ENCODE results near the gene SERPINB10.
"Not testable (repeated sequence)": the region's sequence is repeated elsewhere in the genome, so short reads cannot be mapped to it uniquely, and the experiment has no call there.

SERPINB10 gene

GRCh38 chr18:63936932-63937393, 29.2 kb downstream of the SERPINB10 start:
- no peak for ATAC-seq
- no peak for TF ChIP-seq ZFP30 (CRISPR knock-in tag; IDR thresholded peaks at IDR 0.05)
- TF ChIP-seq TOX (CRISPR knock-in tag; IDR thresholded peaks at IDR 0.05; ENCODE audit: borderline replicate concordance) = no peak
- TF ChIP-seq ZNF70 (CRISPR knock-in tag; IDR thresholded peaks at IDR 0.05) = no peak
- no peak for TF ChIP-seq OSR1 (CRISPR knock-in tag; IDR thresholded peaks at IDR 0.05)
- no peak for TF ChIP-seq ZC3H10 (CRISPR knock-in tag; IDR thresholded peaks at IDR 0.05)
- no peak for TF ChIP-seq CSRNP3 (CRISPR knock-in tag; IDR thresholded peaks at IDR 0.05)
- no peak for TF ChIP-seq ARNTL (CRISPR knock-in tag; IDR thresholded peaks at IDR 0.05; ENCODE audit: borderline replicate concordance, low read depth)
- no peak for TF ChIP-seq SNAI2 (CRISPR knock-in tag; IDR thresholded peaks at IDR 0.05)
- TF ChIP-seq ZNF565 (CRISPR knock-in tag; conservative IDR thresholded peaks at IDR 0.05; ENCODE audit: low read depth) = no peak
- TF ChIP-seq CSDC2 (CRISPR knock-in tag; IDR thresholded peaks at IDR 0.05) = no peak
- no peak for TF ChIP-seq GLIS3 (CRISPR knock-in tag; IDR thresholded peaks at IDR 0.05)
- no peak for TF ChIP-seq POU6F1 (CRISPR knock-in tag; IDR thresholded peaks at IDR 0.05; ENCODE audit: borderline replicate concordance, low read depth)
- TF ChIP-seq PATZ1 (CRISPR knock-in tag; IDR thresholded peaks at IDR 0.05; ENCODE audit: borderline replicate concordance) = no peak
- TF ChIP-seq RARB (CRISPR knock-in tag; IDR thresholded peaks at IDR 0.05) = no peak
- no peak for TF ChIP-seq ZNF8 (CRISPR knock-in tag; IDR thresholded peaks at IDR 0.05)
- TF ChIP-seq CREB5 (CRISPR knock-in tag; IDR thresholded peaks at IDR 0.05; ENCODE audit: low read depth) = no peak
- no peak for TF ChIP-seq TCF4 (CRISPR knock-in tag; IDR thresholded peaks at IDR 0.05; ENCODE audit: borderline replicate concordance)
- no peak for TF ChIP-seq ESRRG (CRISPR knock-in tag; IDR thresholded peaks at IDR 0.05)
- TF ChIP-seq BACH2 (CRISPR knock-in tag; IDR thresholded peaks at IDR 0.05; ENCODE audit: borderline replicate concordance) = no peak

- no peak for ATAC-seq
- no peak for TF ChIP-seq RARB (CRISPR knock-in tag; IDR thresholded peaks at IDR 0.05)
- no peak for TF ChIP-seq ZNF8 (CRISPR knock-in tag; IDR thresholded peaks at IDR 0.05)
These were observed 32.2 kb downstream of the SERPINB10 start for GRCh38 chr18:63940008-63940407.

GRCh38 chr18:63940543-63941050, 32.8 kb downstream of the SERPINB10 start:
- ATAC-seq = not testable (repeated sequence)

- ATAC-seq = no peak
- TF ChIP-seq ZFP30 (CRISPR knock-in tag; IDR thresholded peaks at IDR 0.05) = no peak
- no peak for TF ChIP-seq ESRRG (CRISPR knock-in tag; IDR thresholded peaks at IDR 0.05)
- TF ChIP-seq CSRNP3 (CRISPR knock-in tag; IDR thresholded peaks at IDR 0.05) = no peak
- no peak for TF ChIP-seq ZNF8 (CRISPR knock-in tag; IDR thresholded peaks at IDR 0.05)
- TF ChIP-seq PATZ1 (CRISPR knock-in tag; IDR thresholded peaks at IDR 0.05; ENCODE audit: borderline replicate concordance) = no peak
- TF ChIP-seq BACH2 (CRISPR knock-in tag; IDR thresholded peaks at IDR 0.05; ENCODE audit: borderline replicate concordance) = no peak
- TF ChIP-seq CSDC2 (CRISPR knock-in tag; IDR thresholded peaks at IDR 0.05) = no peak
- no peak for TF ChIP-seq ZNF70 (CRISPR knock-in tag; IDR thresholded peaks at IDR 0.05)
- no peak for TF ChIP-seq SNAI2 (CRISPR knock-in tag; IDR thresholded peaks at IDR 0.05)
- no peak for TF ChIP-seq GLIS3 (CRISPR knock-in tag; IDR thresholded peaks at IDR 0.05)
- TF ChIP-seq POU6F1 (CRISPR knock-in tag; IDR thresholded peaks at IDR 0.05; ENCODE audit: borderline replicate concordance, low read depth) = no peak
These were observed 39.5 kb downstream of the SERPINB10 start for GRCh38 chr18:63947051-63947790.

Measured in SK-N-SH treated with all-trans-retinoic acid at 6 μM for 48 hours (cell line).